OCI-LY1 (cell line): ENCODE results near the gene CLEC16A.

Experiments
- H2AFZ ChIP-seq: fragments of 200-600 bp; sonication (generic), shearing (Covaris generic); 2 replicates; pipeline ENCODE4 v1.6.0; 2014; ENCODE audit warnings: antibody characterized with exemption, mild to moderate bottlenecking, low read length
- H3F3A ChIP-seq: fragments of 200-600 bp; sonication (generic), shearing (Covaris generic); 2 replicates; pipeline ENCODE4 v1.6.0; 2014; ENCODE audit warnings: mild to moderate bottlenecking, antibody characterized with exemption, low read length, moderate library complexity; ENCODE audit not compliant: insufficient read depth
- H3K27ac ChIP-seq: fragments of 200-600 bp; sonication (generic); 2 replicates; pipeline ENCODE4 v1.5.1; 2014; ENCODE audit warnings: low read length, mixed run types, mild to moderate bottlenecking, low read depth; ENCODE audit not compliant: poor library complexity, severe bottlenecking
- H3K27me3 ChIP-seq: fragments of 200-600 bp; sonication (generic); 2 replicates; pipeline ENCODE4 v1.6.0; 2014; ENCODE audit warnings: antibody characterized with exemption, mild to moderate bottlenecking, low read length, moderate library complexity; ENCODE audit not compliant: insufficient read depth
- H3K36me3 ChIP-seq: fragments of 200-600 bp; sonication (generic); 2 replicates; pipeline ENCODE4 v1.6.1; 2014; ENCODE audit warnings: mild to moderate bottlenecking, antibody characterized with exemption, low read length, moderate library complexity, mixed read lengths; ENCODE audit not compliant: insufficient read depth
- H3K4me1 ChIP-seq: fragments of 200-600 bp; sonication (generic); 2 replicates; pipeline ENCODE4 v1.5.1; 2014; ENCODE audit warnings: mild to moderate bottlenecking, low read length, moderate library complexity; ENCODE audit not compliant: insufficient read depth, severe bottlenecking
- H3K4me2 ChIP-seq: fragments of 200-600 bp; sonication (generic), shearing (Covaris generic); 2 replicates; pipeline ENCODE4 v1.6.1; 2014; ENCODE audit warnings: low read length
- H3K4me3 ChIP-seq: fragments of 200-600 bp; sonication (generic); 2 replicates; pipeline ENCODE4 v1.5.1; 2014; ENCODE audit warnings: low read length, low read depth, mild to moderate bottlenecking, mixed read lengths; ENCODE audit not compliant: poor library complexity, severe bottlenecking
- H3K79me2 ChIP-seq: fragments of 200-600 bp; shearing (Covaris generic); 2 replicates; pipeline ENCODE4 v1.6.1; 2016; ENCODE audit warnings: mixed run types, low read length, mixed read lengths; ENCODE audit not compliant: insufficient read depth
- H3K9ac ChIP-seq: fragments of 200-600 bp; sonication (generic), shearing (Covaris generic); 2 replicates; pipeline ENCODE4 v1.6.1; 2014; ENCODE audit warnings: mild to moderate bottlenecking, low read length, mixed read lengths
- H3K9me2 ChIP-seq: fragments of 200-600 bp; sonication (generic), shearing (Covaris generic); 2 replicates; pipeline ENCODE4 v1.6.1; 2014; ENCODE audit warnings: low read depth, mild to moderate bottlenecking, low read length, mixed read lengths
- H3K9me3 ChIP-seq: fragments of 200-600 bp; shearing (Covaris generic); 2 replicates; pipeline ENCODE4 v1.6.1; 2014; ENCODE audit warnings: low read length, mixed read lengths
- H4K20me1 ChIP-seq: fragments of 200-600 bp; sonication (generic), shearing (Covaris generic); 2 replicates; pipeline ENCODE4 v1.6.0; 2016; ENCODE audit warnings: mild to moderate bottlenecking, low read length; ENCODE audit not compliant: insufficient read depth
- EZH2 ChIP-seq: fragments of 200-600 bp; sonication (generic), shearing (Covaris generic); IDR thresholded peaks from 2 replicates; pipeline ENCODE4 v1.8.0; 2017; ENCODE audit warnings: borderline replicate concordance, mixed run types, mild to moderate bottlenecking, antibody characterized with exemption, low read length, moderate library complexity, mixed read lengths
- TF ChIP-seq, protein P1 (sequence below): fragments of 200-600 bp; sonication (generic), shearing (Covaris generic); IDR thresholded peaks from 2 replicates; pipeline ENCODE4 v1.5.1; 2017; ENCODE audit warnings: mild to moderate bottlenecking, antibody characterized with exemption, low read length, moderate library complexity, mixed read lengths

The CLEC16A gene

DNA sequence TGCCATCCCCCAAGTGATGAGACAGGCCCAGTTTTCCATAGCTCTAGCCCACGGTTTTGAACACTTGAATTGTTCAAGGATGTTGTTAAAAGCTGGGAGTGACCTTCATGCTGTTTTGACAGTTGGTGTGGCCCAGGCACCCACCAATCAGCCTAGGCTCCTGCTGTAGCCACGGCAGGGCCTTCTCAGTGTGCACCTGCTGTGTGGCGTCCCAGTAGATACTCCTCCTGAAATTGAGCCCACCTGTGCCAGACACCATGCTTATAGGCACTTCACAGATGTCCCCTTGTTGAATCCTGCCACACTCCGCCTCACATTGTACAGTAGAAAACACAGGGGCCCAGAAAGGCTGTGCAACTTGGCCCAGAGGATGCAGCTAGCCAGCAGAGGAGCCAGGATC is 225.3 kb downstream of the CLEC16A start:
- TF ChIP-seq, protein P1, sequence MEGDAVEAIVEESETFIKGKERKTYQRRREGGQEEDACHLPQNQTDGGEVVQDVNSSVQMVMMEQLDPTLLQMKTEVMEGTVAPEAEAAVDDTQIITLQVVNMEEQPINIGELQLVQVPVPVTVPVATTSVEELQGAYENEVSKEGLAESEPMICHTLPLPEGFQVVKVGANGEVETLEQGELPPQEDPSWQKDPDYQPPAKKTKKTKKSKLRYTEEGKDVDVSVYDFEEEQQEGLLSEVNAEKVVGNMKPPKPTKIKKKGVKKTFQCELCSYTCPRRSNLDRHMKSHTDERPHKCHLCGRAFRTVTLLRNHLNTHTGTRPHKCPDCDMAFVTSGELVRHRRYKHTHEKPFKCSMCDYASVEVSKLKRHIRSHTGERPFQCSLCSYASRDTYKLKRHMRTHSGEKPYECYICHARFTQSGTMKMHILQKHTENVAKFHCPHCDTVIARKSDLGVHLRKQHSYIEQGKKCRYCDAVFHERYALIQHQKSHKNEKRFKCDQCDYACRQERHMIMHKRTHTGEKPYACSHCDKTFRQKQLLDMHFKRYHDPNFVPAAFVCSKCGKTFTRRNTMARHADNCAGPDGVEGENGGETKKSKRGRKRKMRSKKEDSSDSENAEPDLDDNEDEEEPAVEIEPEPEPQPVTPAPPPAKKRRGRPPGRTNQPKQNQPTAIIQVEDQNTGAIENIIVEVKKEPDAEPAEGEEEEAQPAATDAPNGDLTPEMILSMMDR: no peak
- no peak for TF ChIP-seq EZH2
- no peaks in the 10 kb centered on the region for H3F3A ChIP-seq
- no peak overlapping the region for H3K4me3 ChIP-seq
- H3K79me2 ChIP-seq: no peaks in the 10 kb centered on the region
- H3K4me1 ChIP-seq: no peaks in the 10 kb centered on the region
- H4K20me1 ChIP-seq: no peaks in the 10 kb centered on the region
- H3K4me2 ChIP-seq: no peak overlapping the region
- H3K9me3 ChIP-seq: no peaks in the 10 kb centered on the region
- H3K27me3 ChIP-seq: no peaks in the 10 kb centered on the region
- H3K36me3 ChIP-seq: peaks cover 36% of the 10 kb centered on the region
- H3K27ac ChIP-seq: no peak overlapping the region
- H3K9ac ChIP-seq: no peak overlapping the region
- H2AFZ ChIP-seq: no peak overlapping the region
- no peaks in the 10 kb centered on the region for H3K9me2 ChIP-seq

GRCh38 chr16:11170201-11170600 is 225.8 kb downstream of the CLEC16A start:
- Histone ChIP-seq H3K9me3 (no peaks in the 10 kb centered on the region), H3K9ac (no peak overlapping the region)
- TF ChIP-seq, protein P1: no peak
- no peak for TF ChIP-seq EZH2

DNA sequence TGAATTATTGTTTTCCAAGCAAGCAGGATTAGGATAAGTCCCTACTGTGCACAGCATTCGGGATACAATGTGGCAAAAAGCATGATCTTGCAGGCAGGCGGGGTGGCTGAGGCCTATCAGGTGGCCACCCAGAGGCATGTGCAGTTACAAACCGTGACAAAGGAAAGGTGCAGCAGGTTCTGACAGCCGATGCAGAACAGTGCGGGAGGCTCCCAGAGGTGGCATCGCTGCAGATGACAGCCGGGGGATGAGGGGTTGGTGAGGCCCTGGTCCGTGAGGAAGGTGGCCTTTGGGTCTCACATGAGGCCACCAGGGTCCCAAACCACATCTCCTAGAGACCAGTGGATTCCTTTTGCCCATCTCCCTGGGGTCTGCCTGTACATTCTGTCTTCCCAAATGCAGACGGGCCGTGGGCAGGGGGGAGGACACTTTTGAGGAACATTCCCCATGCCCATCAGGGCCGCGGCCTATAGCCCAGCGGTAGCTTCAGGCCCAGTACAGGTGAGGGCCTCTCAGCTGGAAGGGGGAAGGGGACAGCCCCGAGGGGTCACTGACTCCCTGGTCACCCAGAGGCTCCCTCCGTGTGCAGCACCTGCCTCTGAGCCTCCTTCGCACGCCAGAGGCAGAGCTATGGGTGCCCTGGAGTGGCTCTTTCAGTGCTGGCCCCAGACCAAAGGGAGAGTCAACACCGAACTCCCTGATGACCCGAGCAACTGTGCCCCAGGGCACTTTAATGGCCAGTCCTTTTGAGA is 226.5 kb downstream of the CLEC16A start:
- H3K27me3 ChIP-seq: no peaks in the 10 kb centered on the region
- no peaks in the 10 kb centered on the region for H3F3A ChIP-seq
- H2AFZ ChIP-seq: no peak overlapping the region
- H4K20me1 ChIP-seq: no peaks in the 10 kb centered on the region
- TF ChIP-seq, protein P1: no peak
- no peaks in the 10 kb centered on the region for H3K9me3 ChIP-seq
- H3K27ac ChIP-seq: no peak overlapping the region
- H3K36me3 ChIP-seq: peaks cover 36% of the 10 kb centered on the region
- no peaks in the 10 kb centered on the region for H3K79me2 ChIP-seq
- no peaks in the 10 kb centered on the region for H3K9me2 ChIP-seq
- no peak overlapping the region for H3K4me2 ChIP-seq
- H3K4me3 ChIP-seq: no peak overlapping the region
- H3K4me1 ChIP-seq: peaks cover 5% of the 10 kb centered on the region
- H3K9ac ChIP-seq: no peak overlapping the region

More at GRCh38 chr16:11170201-11170600, 225.8 kb downstream of the CLEC16A start:
- no peaks in the 10 kb centered on the region for H3K9me2 ChIP-seq
- peaks cover 36% of the 10 kb centered on the region for H3K36me3 ChIP-seq
- no peak overlapping the region for H3K27ac ChIP-seq
- H3K4me3 ChIP-seq: no peak overlapping the region
- H3K4me1 ChIP-seq: no peaks in the 10 kb centered on the region
- H4K20me1 ChIP-seq: no peaks in the 10 kb centered on the region
- no peaks in the 10 kb centered on the region for H3K79me2 ChIP-seq
- H2AFZ ChIP-seq: no peak overlapping the region
- H3F3A ChIP-seq: no peaks in the 10 kb centered on the region
- no peak overlapping the region for H3K4me2 ChIP-seq
- no peaks in the 10 kb centered on the region for H3K27me3 ChIP-seq
